ENCODE measurements around the gene UBE2G1. TPM values are rescaled to one million over a fixed set of nuclear protein-coding genes. Genes with fewer than 3 reads are reported as not detected.

Gene UBE2G1
- total and polyA plus RNA-seq, 2 of the 13 experiments (the other 11 are each of a cell fraction or from before 2014, with no cell fraction given): 27.9 to 42.6 TPM

GRCh38 chr17:4263282-4264215 is 102.9 kb downstream of the UBE2G1 start, which contains the start of gene ANKFY1 (continued):
- TF ChIP-seq AGO1 (IDR thresholded peaks at IDR 0.05; ENCODE audit: low read depth, low read length, poor library complexity, severe bottlenecking) (peak; percentile 80), ZHX2 (IDR thresholded peaks at IDR 0.05; ENCODE audit: low read depth) (peak; percentile 79), ZHX2 (CRISPR knock-in tag; IDR thresholded peaks at IDR 0.05; ENCODE audit: borderline replicate concordance) (no peak), ZNF326 (CRISPR knock-in tag; IDR thresholded peaks at IDR 0.05; ENCODE audit: borderline replicate concordance) (no peak), FLYWCH1 (CRISPR knock-in tag; IDR thresholded peaks at IDR 0.05) (no peak), GMEB2 (CRISPR knock-in tag; IDR thresholded peaks at IDR 0.05; ENCODE audit: low read depth) (no peak), SETDB1 (CRISPR knock-in tag; IDR thresholded peaks at IDR 0.05; ENCODE audit: borderline replicate concordance) (no peak), ZSCAN29 (CRISPR knock-in tag; conservative IDR thresholded peaks at IDR 0.05) (peak; percentile 66; the same call in 1 of the 2 replicates), ZNF546 (CRISPR knock-in tag; conservative IDR thresholded peaks at IDR 0.05) (0 out of 2 replicates have a peak, but pooled peaks have one; percentile 48), ZNF768 (CRISPR knock-in tag; IDR thresholded peaks at IDR 0.05) (0 out of 2 replicates have a peak, but pooled peaks have one; percentile 31), ZNF784 (CRISPR knock-in tag; IDR thresholded peaks at IDR 0.05; ENCODE audit: borderline replicate concordance) (no peak), MAZ (IDR thresholded peaks at IDR 0.05; ENCODE audit: borderline replicate concordance, low read depth, low read length) (peak; percentile 31; the same call in 1 of the 2 replicates), MAZ (CRISPR knock-in tag; IDR thresholded peaks at IDR 0.05; ENCODE audit: low read depth) (peak; percentile 51; the same call in 1 of the 2 replicates), ZBTB43 (CRISPR knock-in tag; conservative IDR thresholded peaks at IDR 0.05) (no peak), CBFB (CRISPR knock-in tag; IDR thresholded peaks at IDR 0.05) (no peak), ZNF230 (CRISPR knock-in tag; IDR thresholded peaks at IDR 0.05) (peak; percentile 74; the same call in 1 of the 2 replicates), ZNF740 (CRISPR knock-in tag; IDR thresholded peaks at IDR 0.05) (peak; percentile 79; the same call in 1 of the 2 replicates), IKZF1 (IDR thresholded peaks at IDR 0.05) (no peak), MTF2 (CRISPR knock-in tag; IDR thresholded peaks at IDR 0.05; ENCODE audit: borderline replicate concordance) (no peak)

Measured in HepG2 (cell line).